Lung microvascular endothelial cell (primary cell): ENCODE results near the gene ZNF148. TPM values are rescaled to one million over a fixed set of nuclear protein-coding genes. Genes with fewer than 3 reads are reported as not detected.

Experiments
- DNase-seq, 2 donors: peaks; one replicate each; pipeline versions ENCODE4 v3.0.0 to v3.0.0-alpha.2; 2010; ENCODE audit warnings: low read depth in 2 of 2
- total RNA-seq: library from RNA; depleted of rRNA; stranded (reverse); fragments of >200 nt; gene quantifications from 2 replicates; pipeline ENCODE4 v1.2.1, GENCODE V29; 2014

Gene ZNF148
- total RNA-seq, 1 donor from 2014 or later, result 20.8 TPM

GRCh38 chr3:125334675-125335560, 40.2 kb downstream of the ZNF148 start:
- peak in 1 of 2 donors; percentile 37 for DNase-seq

- no peak for DNase-seq
These were observed 42.6 kb downstream of the ZNF148 start for GRCh38 chr3:125332504-125332903.

GRCh38 chr3:125331243-125331642, 43.9 kb downstream of the ZNF148 start:
- peak in 1 of 2 donors; percentile 8 for DNase-seq

- no peak for DNase-seq
These were observed 48.2 kb downstream of the ZNF148 start for GRCh38 chr3:125326957-125327356.

- peak in 1 of 2 donors; percentile 32 for DNase-seq
These were observed 49.4 kb downstream of the ZNF148 start for GRCh38 chr3:125325746-125326145.

- DNase-seq, result peak; percentile 21 to 43
These were observed 50.8 kb downstream of the ZNF148 start for GRCh38 chr3:125324341-125324740.

GRCh38 chr3:125322917-125323316, 52.2 kb downstream of the ZNF148 start:
- no peak for DNase-seq

GRCh38 chr3:125322166-125322565, 53.0 kb downstream of the ZNF148 start:
- DNase-seq, result no peak

- DNase-seq, result peak in 1 of 2 donors; percentile 22
These were observed 55.4 kb downstream of the ZNF148 start for GRCh38 chr3:125319765-125320164.

- no peak for DNase-seq
These were observed 56.3 kb downstream of the ZNF148 start for GRCh38 chr3:125318871-125319270.

- DNase-seq, result no peak
These were observed 56.8 kb downstream of the ZNF148 start for GRCh38 chr3:125318167-125318865.

GRCh38 chr3:125317761-125318160, 57.4 kb downstream of the ZNF148 start:
- peak in 1 of 2 donors; percentile 16 for DNase-seq

- no peak for DNase-seq
These were observed 58.2 kb downstream of the ZNF148 start for GRCh38 chr3:125316949-125317348.

- no peak for DNase-seq
These were observed 58.9 kb downstream of the ZNF148 start for GRCh38 chr3:125316246-125316645.

GRCh38 chr3:125313060-125313635, 62.0 kb downstream of the ZNF148 start:
- DNase-seq, result peak in 1 of 2 donors; percentile 86

GRCh38 chr3:125310623-125311081, 64.5 kb downstream of the ZNF148 start:
- peak; percentile 19 to 34 for DNase-seq

GRCh38 chr3:125309476-125309875, 65.6 kb downstream of the ZNF148 start:
- DNase-seq, result no peak

- DNase-seq, result no peak
These were observed 68.5 kb downstream of the ZNF148 start for GRCh38 chr3:125306620-125307019.

- DNase-seq, result no peak
These were observed 72.2 kb downstream of the ZNF148 start for GRCh38 chr3:125302932-125303331.

GRCh38 chr3:125300416-125300815, 74.7 kb downstream of the ZNF148 start:
- DNase-seq, result no peak

- no peak for DNase-seq
These were observed 80.7 kb downstream of the ZNF148 start for GRCh38 chr3:125294411-125294810.

GRCh38 chr3:125292015-125292414, 83.1 kb downstream of the ZNF148 start:
- DNase-seq, result no peak
